SK-N-SH (cell line): ENCODE data around the gene CA9. TPM values are rescaled to one million over a fixed set of nuclear protein-coding genes. Genes with fewer than 3 reads are reported as not detected.

Experiments
- CTCF ChIA-PET: fragments of 300-600, 350-600 bp; formaldehyde crosslinking; extraction: SDS; loops from one replicate; lab custom pipeline; 2021; lab: Yijun Ruan, JAX
- POLR2A ChIA-PET: fragments of 350-600 bp; sonication (Branson Sonifier 250); formaldehyde crosslinking; extraction: SDS; loops from one replicate; lab custom pipeline; 2020; ENCODE audit warnings: antibody characterized with exemption, inconsistent platforms; lab: Yijun Ruan, JAX
- DNase-seq: peaks from one replicate; pipeline ENCODE4 v3.0.0; 2012
- H2AFZ ChIP-seq: fragments of 200-600 bp; sonication (generic); 2 replicates; pipeline ENCODE4 v1.8.1; 2016; ENCODE audit warnings: antibody characterized with exemption, mild to moderate bottlenecking, low read depth
- H3F3A ChIP-seq: fragments of 200-600 bp; sonication (generic); replicated peaks from 2 replicates; pipeline ENCODE3; 2016; ENCODE audit warnings: antibody characterized with exemption, mild to moderate bottlenecking; ENCODE audit not compliant: insufficient read depth
- H3K27ac ChIP-seq, 2 experiments: fragments of 200-500 bp in 1 of 2; fragments of 200-600 bp in 1 of 2; sonication (Bioruptor generic) in 1 of 2; sonication (generic), shearing (Covaris generic) in 1 of 2; 2 replicates each; pipeline versions ENCODE4 v1.5.1 to v1.6.1; 2014 to 2016; ENCODE audit warnings: low read depth in 2 of 2, inconsistent platforms in 1 of 2, low read length in 1 of 2, mild to moderate bottlenecking in 1 of 2, mixed read lengths in 1 of 2
- H3K27me3 ChIP-seq: fragments of 200-600 bp; sonication (generic), shearing (Covaris generic); 2 replicates; pipeline ENCODE4 v1.6.1; 2016; ENCODE audit warnings: mixed run types; ENCODE audit not compliant: insufficient read depth
- H3K36me3 ChIP-seq, 2 experiments: fragments of 200-500 bp in 1 of 2; fragments of 200-600 bp in 1 of 2; sonication (Bioruptor generic) in 1 of 2; sonication (generic) in 1 of 2; replicated peaks in 1 of 2; 2 replicates each; pipeline versions ENCODE3 to v1.5.1; 2014 to 2016; ENCODE audit warnings: low read length in 1 of 2, mild to moderate bottlenecking in 1 of 2; ENCODE audit not compliant: insufficient read depth in 2 of 2, control insufficient read depth in 1 of 2
- H3K4me1 ChIP-seq, 2 experiments: fragments of 200-500 bp in 1 of 2; fragments of 200-600 bp in 1 of 2; sonication (Bioruptor generic) in 1 of 2; sonication (generic), shearing (Covaris generic) in 1 of 2; 2 replicates each; pipeline versions ENCODE4 v1.5.1 to v1.6.1; 2014 to 2016; ENCODE audit warnings: low read depth in 1 of 2, low read length in 1 of 2, mixed run types in 1 of 2; ENCODE audit not compliant: insufficient read depth in 2 of 2, control insufficient read depth in 1 of 2
- H3K4me2 ChIP-seq: fragments of 200-600 bp; sonication (generic), shearing (Covaris generic); 2 replicates; pipeline ENCODE4 v1.6.1; 2017; ENCODE audit warnings: mixed run types
- H3K4me3 ChIP-seq, 2 experiments: fragments of 200-500 bp in 1 of 2; fragments of 200-600 bp in 1 of 2; sonication (Bioruptor generic) in 1 of 2; sonication (generic), shearing (Covaris generic) in 1 of 2; 2 replicates each; pipeline versions ENCODE4 v1.5.1 to v1.8.1; 2014 to 2016; ENCODE audit warnings: low read depth in 2 of 2, inconsistent platforms in 1 of 2, low read length in 1 of 2, mild to moderate bottlenecking in 1 of 2, mixed read lengths in 1 of 2, moderate library complexity in 1 of 2
- H3K79me2 ChIP-seq: fragments of 200-600 bp; sonication (generic); 2 replicates; pipeline ENCODE4 v1.8.1; 2017; ENCODE audit warnings: mild to moderate bottlenecking; ENCODE audit not compliant: insufficient read depth
- H3K9ac ChIP-seq: fragments of 200-600 bp; sonication (generic); 2 replicates; pipeline ENCODE4 v1.6.1; 2017; ENCODE audit warnings: mixed run types
- H3K9me2 ChIP-seq: fragments of 200-600 bp; sonication (generic); 2 replicates; pipeline ENCODE4 v1.6.1; 2017; ENCODE audit warnings: mixed run types
- H3K9me3 ChIP-seq: fragments of 200-600 bp; sonication (generic); 2 replicates; pipeline ENCODE4 v1.6.1; 2017; ENCODE audit warnings: mixed run types, mild to moderate bottlenecking, moderate library complexity
- H4K20me1 ChIP-seq: fragments of 200-600 bp; sonication (generic); 2 replicates; pipeline ENCODE4 v1.6.1; 2017; ENCODE audit warnings: mild to moderate bottlenecking, mixed run types; ENCODE audit not compliant: insufficient read depth
- CHD2 ChIP-seq: fragments of 150-350 bp; IDR thresholded peaks from 2 replicates; pipeline ENCODE4 v1.6.1; 2018; ENCODE audit warnings: low read length; ENCODE audit not compliant: partially characterized antibody
- CTCF ChIP-seq: fragments of 200-600 bp; sonication (generic); IDR thresholded peaks from 2 replicates; pipeline ENCODE4 v1.6.1; 2017; ENCODE audit warnings: antibody characterized with exemption, mild to moderate bottlenecking, moderate library complexity
- EZH2phosphoT487 ChIP-seq: fragments of 200-600 bp; sonication (generic); IDR thresholded peaks from 2 replicates; pipeline ENCODE4 v1.6.1; 2017; ENCODE audit warnings: low read depth, mixed run types, mild to moderate bottlenecking, antibody characterized with exemption, moderate library complexity, borderline replicate concordance
- FOSL2 ChIP-seq: IDR thresholded peaks from 2 replicates; pipeline ENCODE4 v1.4.0; 2012; ENCODE audit warnings: low read depth, mild to moderate bottlenecking, moderate library complexity, borderline replicate concordance
- GABPA ChIP-seq: IDR thresholded peaks from 2 replicates; pipeline ENCODE4 v1.4.0; 2012; ENCODE audit warnings: low read depth, mild to moderate bottlenecking
- MAX ChIP-seq: IDR thresholded peaks from 2 replicates; pipeline ENCODE4 v1.4.0; 2012; ENCODE audit warnings: low read depth
- MXI1 ChIP-seq: IDR thresholded peaks from 2 replicates; pipeline ENCODE4 v1.6.1; 2012; ENCODE audit warnings: mild to moderate bottlenecking, low read depth, low read length, improper control_type of control experiment
- NFIC ChIP-seq: IDR thresholded peaks from 2 replicates; pipeline ENCODE4 v1.4.0; 2012; ENCODE audit warnings: borderline replicate concordance
- POLR2AphosphoS5 ChIP-seq: IDR thresholded peaks from 2 replicates; pipeline ENCODE4 v1.6.1; 2012; ENCODE audit warnings: low read depth, low read length
- RAD21 ChIP-seq: IDR thresholded peaks from 2 replicates; pipeline ENCODE4 v1.6.1; 2012; ENCODE audit warnings: mild to moderate bottlenecking, low read length
- REST ChIP-seq: IDR thresholded peaks from 2 replicates; pipeline ENCODE4 v1.6.1; 2012; ENCODE audit warnings: mild to moderate bottlenecking, low read depth, low read length, moderate library complexity
- TAF1 ChIP-seq: IDR thresholded peaks from 2 replicates; pipeline ENCODE4 v1.6.1; 2012; ENCODE audit warnings: low read depth, mild to moderate bottlenecking, low read length, moderate library complexity, borderline replicate concordance
- TCF12 ChIP-seq: IDR thresholded peaks from 2 replicates; pipeline ENCODE4 v1.4.0; 2012
- TEAD4 ChIP-seq: IDR thresholded peaks from 2 replicates; pipeline ENCODE4 v1.4.0; 2012; ENCODE audit warnings: mild to moderate bottlenecking, borderline replicate concordance; ENCODE audit not compliant: insufficient read depth
- WGBS: methylation state at CpG from one replicate; pipeline ENCODE4 v1.1.6; 2017; ENCODE audit warnings: low lambda C conversion rate; 5-methylcytosine and 5-hydroxymethylcytosine counted together
- polyA plus RNA-seq, 3 experiments: library from polyadenylated mRNA; depleted of rRNA; stranded (reverse); fragments of >200 nt; gene quantifications; 2 replicates each; pipeline ENCODE4 v1.2.3, GENCODE V29; 2012
- TF ChIP-seq, protein P1 (sequence below): IDR thresholded peaks from 2 replicates; pipeline ENCODE4; 2012

CA9 gene
- polyA plus RNA-seq, 1 of the 3 experiments (the other 2 are of a cell fraction): 1.4 TPM

DNA sequence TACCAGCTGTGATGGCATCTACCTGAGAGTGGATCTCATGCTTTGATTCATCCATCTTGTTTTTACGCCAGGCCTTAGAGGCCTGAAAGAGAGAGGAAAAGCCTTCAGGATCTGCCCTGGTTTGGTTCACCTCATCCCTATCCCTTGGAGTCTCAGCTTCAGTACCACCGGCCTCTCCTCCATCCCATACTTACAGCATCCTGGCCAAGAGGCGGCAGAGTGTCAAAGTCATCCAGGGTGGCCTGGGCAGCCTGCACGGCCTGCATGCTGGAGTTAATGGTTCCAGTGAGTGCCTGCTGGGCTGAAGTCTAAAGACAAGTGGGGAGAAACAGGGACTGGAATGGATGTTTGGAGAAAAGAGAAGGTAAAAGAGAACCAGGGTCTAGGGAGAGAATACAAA lies 45.8 kb downstream of the CA9 start:
- Histone ChIP-seq H3K79me2 (peaks cover 19% of the 10 kb centered on the region), H3K9me2 (no peaks in the 10 kb centered on the region), H3K36me3 (peaks cover 74 to 97% of the 10 kb centered on the region in 2 experiments), H3K9ac (no peak overlapping the region), H3F3A (no peaks in the 10 kb centered on the region), H3K4me1 (no peaks in the 10 kb centered on the region), H3K4me3 (no peak overlapping the region), H3K9me3 (no peaks in the 10 kb centered on the region), H3K27me3 (no peaks in the 10 kb centered on the region), H4K20me1 (no peaks in the 10 kb centered on the region), H3K4me2 (no peak overlapping the region), H3K27ac (no peak overlapping the region), H2AFZ (no peak overlapping the region)
- no peak for TF ChIP-seq TCF12
- TF ChIP-seq RAD21: no peak
- TF ChIP-seq REST: no peak
- no peak for TF ChIP-seq GABPA
- no peak for TF ChIP-seq TAF1
- no peak for TF ChIP-seq CHD2
- TF ChIP-seq, protein P1, sequence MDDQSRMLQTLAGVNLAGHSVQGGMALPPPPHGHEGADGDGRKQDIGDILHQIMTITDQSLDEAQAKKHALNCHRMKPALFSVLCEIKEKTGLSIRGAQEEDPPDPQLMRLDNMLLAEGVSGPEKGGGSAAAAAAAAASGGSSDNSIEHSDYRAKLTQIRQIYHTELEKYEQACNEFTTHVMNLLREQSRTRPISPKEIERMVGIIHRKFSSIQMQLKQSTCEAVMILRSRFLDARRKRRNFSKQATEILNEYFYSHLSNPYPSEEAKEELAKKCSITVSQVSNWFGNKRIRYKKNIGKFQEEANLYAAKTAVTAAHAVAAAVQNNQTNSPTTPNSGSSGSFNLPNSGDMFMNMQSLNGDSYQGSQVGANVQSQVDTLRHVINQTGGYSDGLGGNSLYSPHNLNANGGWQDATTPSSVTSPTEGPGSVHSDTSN: no peak
- no peak for DNase-seq
- ChIA-PET CTCF (interaction anchor here (10.5 to 19.9 kb wide), 2 partner anchors 10 to 24 kb away, joined by 68 to 183 read pairs; partner anchors contain the start of genes CREB3 and TLN1), POLR2A (no interaction called here)
- 100% methylated on average over 4 of the region's 4 CpGs for WGBS

- Histone ChIP-seq H4K20me1 (peaks cover 7% of the 10 kb centered on the region; the same call in 1 of the 2 replicates), H3K9me3 (no peaks in the 10 kb centered on the region), H3K79me2 (peaks cover 58% of the 10 kb centered on the region), H3K4me2 (no peak overlapping the region), H3K36me3 (peaks cover 54 to 75% of the 10 kb centered on the region in 2 experiments), H3K27me3 (no peaks in the 10 kb centered on the region), H3F3A (peaks cover 12% of the 10 kb centered on the region), H3K9ac (no peak overlapping the region), H3K9me2 (no peaks in the 10 kb centered on the region), H3K4me3 (no peak overlapping the region), H2AFZ (no peak overlapping the region), H3K4me1 (peaks cover 11 to 15% of the 10 kb centered on the region in 2 experiments; a peak in 3 of 4 replicates), H3K27ac (no peak overlapping the region)
- CTCF ChIA-PET: interaction anchor here (1.6 to 19.9 kb wide), 2 partner anchors 9 to 28 kb away, joined by 3 to 183 read pairs; no protein-coding TSS in a partner anchor
- DNase-seq: no peak
- POLR2A ChIA-PET: no interaction called here
- 89% methylated on average over 2 of the region's 2 CpGs for WGBS
- no peak for TF ChIP-seq NFIC
- no peak for TF ChIP-seq CTCF
- no peak for TF ChIP-seq MXI1
- TF ChIP-seq REST: no peak
- no peak for TF ChIP-seq RAD21
- TF ChIP-seq, protein P1: no peak
- TF ChIP-seq TEAD4: no peak
- TF ChIP-seq FOSL2: no peak
- no peak for TF ChIP-seq MAX
- no peak for TF ChIP-seq POLR2AphosphoS5
- no peak for TF ChIP-seq EZH2phosphoT487
Observed at GRCh38 chr9:35723426-35723825, 49.7 kb downstream of the CA9 start.
